GM21529 (cell line): ENCODE measurements around the gene AKAP13.

Source experiments
- ATAC-seq: cut with Tn5 transposase; IDR thresholded peaks from one replicate; pipeline ENCODE4 v1.9.1; 2021; ENCODE audit not compliant: unreplicated experiment

Gene AKAP13

GRCh38 chr15:85745023-85745422 lies 364.6 kb downstream of the AKAP13 start:
- no peak for ATAC-seq

- ATAC-seq, result no peak
Measured at GRCh38 chr15:85745525-85746150, 365.2 kb downstream of the AKAP13 start.

- no peak for ATAC-seq
Measured at GRCh38 chr15:85746641-85747040, 366.2 kb downstream of the AKAP13 start.

GRCh38 chr15:85748176-85748575 lies 367.8 kb downstream of the AKAP13 start:
- ATAC-seq, result no peak

GRCh38 chr15:85748729-85749128 lies 368.3 kb downstream of the AKAP13 start:
- ATAC-seq, result no peak

GRCh38 chr15:85749261-85750151 lies 369.1 kb downstream of the AKAP13 start:
- no peak for ATAC-seq

- no peak for ATAC-seq
Measured at GRCh38 chr15:85750319-85751290, 370.2 kb downstream of the AKAP13 start.

GRCh38 chr15:85751291-85752123 lies 371.1 kb downstream of the AKAP13 start:
- ATAC-seq, result no peak

- no peak for ATAC-seq
Measured at GRCh38 chr15:85752124-85752475, 371.7 kb downstream of the AKAP13 start.

- no peak for ATAC-seq
Measured at GRCh38 chr15:85752491-85752961, 372.1 kb downstream of the AKAP13 start.

GRCh38 chr15:85753261-85753660 lies 372.9 kb downstream of the AKAP13 start:
- ATAC-seq, result no peak

- no peak for ATAC-seq
Measured at GRCh38 chr15:85753791-85754452, 373.5 kb downstream of the AKAP13 start.

- ATAC-seq, result no peak
Measured at GRCh38 chr15:85754989-85755388, 374.6 kb downstream of the AKAP13 start.

GRCh38 chr15:85755471-85755870 lies 375.1 kb downstream of the AKAP13 start:
- ATAC-seq, result no peak

GRCh38 chr15:85755942-85756341 lies 375.5 kb downstream of the AKAP13 start:
- ATAC-seq, result no peak

- ATAC-seq, result no peak
Measured at GRCh38 chr15:85756411-85757072, 376.1 kb downstream of the AKAP13 start.

GRCh38 chr15:85757073-85757938 lies 376.9 kb downstream of the AKAP13 start:
- no peak for ATAC-seq

GRCh38 chr15:85757939-85758654 lies 377.7 kb downstream of the AKAP13 start:
- no peak for ATAC-seq
